GM12878 (cell line): ENCODE results near the gene PPT2. TPM values are rescaled to one million over a fixed set of nuclear protein-coding genes. Genes with fewer than 3 reads are reported as not detected.

Experiments used
- CBX5 ChIP-seq: sonication (generic); IDR thresholded peaks from 2 replicates; pipeline ENCODE4 v1.6.1; 2016; ENCODE audit warnings: low read depth, moderate library complexity, mild to moderate bottlenecking, inconsistent platforms
- CUX1 ChIP-seq: IDR thresholded peaks from 2 replicates; pipeline ENCODE4 v1.6.1; 2012; ENCODE audit warnings: improper control_type of control experiment, low read depth, low read length; ENCODE audit not compliant: insufficient replicate concordance
- EP300 ChIP-seq, 2 experiments: fragments of 150-350 bp in 1 of 2; IDR thresholded peaks; 2 replicates each; pipeline ENCODE4 v1.6.1; 2011 to 2012; ENCODE audit warnings: low read depth in 2 of 2, low read length in 2 of 2, borderline replicate concordance in 1 of 2, improper control_type of control experiment in 1 of 2, inconsistent platforms in 1 of 2; ENCODE audit not compliant: control insufficient read depth in 1 of 2
- SIX5 ChIP-seq: IDR thresholded peaks from 2 replicates; pipeline ENCODE4 v1.6.1; 2011; ENCODE audit warnings: mild to moderate bottlenecking, low read depth, low read length, moderate library complexity; ENCODE audit not compliant: severe bottlenecking
- YBX1 ChIP-seq: fragments of 450-650 bp; IDR thresholded peaks from 2 replicates; pipeline ENCODE4 v1.6.1; 2016; ENCODE audit warnings: antibody characterized with exemption
- ZBTB33 ChIP-seq: fragments of 450-650 bp; IDR thresholded peaks from 2 replicates; pipeline ENCODE4 v1.6.1; 2017; ENCODE audit warnings: mild to moderate bottlenecking
- ZNF274 ChIP-seq: IDR thresholded peaks from one replicate; pipeline ENCODE4 v1.8.0; 2011; ENCODE audit not compliant: insufficient read length, insufficient read depth
- polyA plus RNA-seq, 11 experiments: library from polyadenylated mRNA; depleted of rRNA in 4 of 11; unstranded in 6 of 11; stranded (reverse) in 5 of 11; fragments of >200 nt; fragmentation: Nextera tagmentation in 4 of 11; fragmentation: Illumina TruSeq in 1 of 11; extraction: Ambion mirVana in 4 of 11; extraction: Trizol in 1 of 11; gene quantifications; 1 replicate in 1 of 11; 2 replicates in 10 of 11; pipeline versions ENCODE4 v1.2.1 to v1.2.3, GENCODE V29; 2011 to 2016; ENCODE audit warnings: inconsistent platforms in 2 of 11, missing spikeins in 2 of 11, low read depth in 1 of 11
- total RNA-seq, 4 experiments: library from RNA; depleted of rRNA in 3 of 4; stranded (reverse); fragments of >200 nt in 3 of 4; fragmentation: Illumina TruSeq in 1 of 4; extraction: Trizol in 1 of 4; gene quantifications; 2 replicates each; pipeline versions ENCODE4 v1.2.1 to v1.2.3, GENCODE V29; 2013 to 2021

PPT2 gene
- total and polyA plus RNA-seq, 10 of the 15 experiments (the other 5 are each of a cell fraction or from before 2014, with no cell fraction given) = 1.3 to 25.5 (median 5.5) TPM

GRCh38 chr6:32168350-32168749 lies 14.4 kb downstream of the PPT2 start (continued):
- TF ChIP-seq CUX1 (no peak), SIX5 (no peak), YBX1 (no peak), ZNF274 (no peak), EP300 (IDR thresholded peaks at IDR 0.05; ENCODE audit: borderline replicate concordance in 1 of 2, control insufficient read depth in 1 of 2, low read depth in 2 of 2, low read length in 2 of 2) (no peak), ZBTB33 (no peak), CBX5 (no peak)
